Ishikawa (cell line): Measurements from ENCODE around the gene DNAJB1.

Experiments used
- CEBPB ChIP-seq: IDR thresholded peaks from 2 replicates; pipeline ENCODE4 v1.6.1; 2012
- CREB1 ChIP-seq: IDR thresholded peaks from 2 replicates; pipeline ENCODE4 v1.6.1; 2012; ENCODE audit warnings: low read depth
- EGR1 ChIP-seq: IDR thresholded peaks from 2 replicates; pipeline ENCODE4 v1.6.1; 2012
- EP300 ChIP-seq: IDR thresholded peaks from 2 replicates; pipeline ENCODE4 v1.6.1; 2012; ENCODE audit warnings: borderline replicate concordance
- FOXM1 ChIP-seq: IDR thresholded peaks from 2 replicates; pipeline ENCODE4 v1.6.1; 2012; ENCODE audit warnings: low read depth, borderline replicate concordance
- MAX ChIP-seq: IDR thresholded peaks from 2 replicates; pipeline ENCODE4 v1.6.1; 2012
- NFIC ChIP-seq: IDR thresholded peaks from 2 replicates; pipeline ENCODE4 v1.6.1; 2012
- RAD21 ChIP-seq: IDR thresholded peaks from 2 replicates; pipeline ENCODE4 v1.6.1; 2012; ENCODE audit warnings: low read depth
- REST ChIP-seq: IDR thresholded peaks from 2 replicates; pipeline ENCODE4 v1.6.1; 2012; ENCODE audit warnings: low read depth, mild to moderate bottlenecking
- TAF1 ChIP-seq: IDR thresholded peaks from 2 replicates; pipeline ENCODE4 v1.6.1; 2012; ENCODE audit warnings: low read depth, mild to moderate bottlenecking
- TCF12 ChIP-seq: IDR thresholded peaks from 2 replicates; pipeline ENCODE4 v1.6.1; 2012; ENCODE audit warnings: low read depth
- TEAD4 ChIP-seq: IDR thresholded peaks from 2 replicates; pipeline ENCODE4 v1.6.1; 2012
- USF1 ChIP-seq: IDR thresholded peaks from 2 replicates; pipeline ENCODE4 v1.6.1; 2012
- YY1 ChIP-seq: IDR thresholded peaks from 2 replicates; pipeline ENCODE4 v1.6.1; 2012; ENCODE audit warnings: low read depth
- ZBTB7A ChIP-seq: IDR thresholded peaks from 2 replicates; pipeline ENCODE4 v1.6.1; 2012; ENCODE audit warnings: low read depth

DNAJB1 gene

GRCh38 chr19:14545716-14546082, 27.5 kb upstream of the DNAJB1 start:
- TF ChIP-seq CREB1 (no peak), RAD21 (no peak), TEAD4 (no peak), FOXM1 (no peak), ZBTB7A (no peak; the same call in 1 of the 2 replicates), CEBPB (no peak), REST (no peak), NFIC (no peak; the same call in 1 of the 2 replicates), EGR1 (no peak), YY1 (no peak), MAX (no peak), USF1 (no peak), TCF12 (no peak; the same call in 1 of the 2 replicates), TAF1 (no peak)

GRCh38 chr19:14544977-14545715, 26.9 kb upstream of the DNAJB1 start:
- TF ChIP-seq RAD21 (no peak), CEBPB (no peak; the same call in 1 of the 2 replicates), FOXM1 (no peak), TEAD4 (peak; percentile 49; the same call in 1 of the 2 replicates), MAX (peak; percentile 78), TCF12 (peak; percentile 83), USF1 (peak; percentile 46), ZBTB7A (peak; percentile 70), NFIC (peak; percentile 92), EP300 (peak; percentile 34; the same call in 1 of the 2 replicates)

- no peak for TF ChIP-seq TEAD4
- no peak for TF ChIP-seq NFIC
- no peak for TF ChIP-seq REST
- no peak for TF ChIP-seq FOXM1
- no peak for TF ChIP-seq CREB1
- no peak for TF ChIP-seq USF1
- no peak for TF ChIP-seq TCF12
- no peak for TF ChIP-seq EP300
- TF ChIP-seq RAD21: no peak
These were observed 25.9 kb upstream of the DNAJB1 start for GRCh38 chr19:14544047-14544446.

- no peak for TF ChIP-seq TCF12
- no peak for TF ChIP-seq TAF1
- no peak for TF ChIP-seq MAX
- TF ChIP-seq CEBPB: no peak
- no peak for TF ChIP-seq FOXM1
- TF ChIP-seq USF1: no peak
- TF ChIP-seq EP300: no peak
- no peak for TF ChIP-seq NFIC
- no peak for TF ChIP-seq CREB1
- TF ChIP-seq TEAD4: no peak
- TF ChIP-seq REST: no peak
- TF ChIP-seq ZBTB7A: no peak
- no peak for TF ChIP-seq RAD21
- TF ChIP-seq YY1: no peak
- no peak for TF ChIP-seq EGR1
These were observed 24.6 kb upstream of the DNAJB1 start for GRCh38 chr19:14542711-14543328.
